SHP77 (cell line): ENCODE measurements around the gene ARHGAP1.
"Not testable (repeated sequence)": the region's sequence is repeated elsewhere in the genome, so short reads cannot be mapped to it uniquely, and the experiment has no call there.

Experiments
- DNase-seq, 2 experiments: peaks; one replicate each; lab custom pipeline; 2025; lab: John Stamatoyannopoulos, UW

ARHGAP1 gene

DNA sequence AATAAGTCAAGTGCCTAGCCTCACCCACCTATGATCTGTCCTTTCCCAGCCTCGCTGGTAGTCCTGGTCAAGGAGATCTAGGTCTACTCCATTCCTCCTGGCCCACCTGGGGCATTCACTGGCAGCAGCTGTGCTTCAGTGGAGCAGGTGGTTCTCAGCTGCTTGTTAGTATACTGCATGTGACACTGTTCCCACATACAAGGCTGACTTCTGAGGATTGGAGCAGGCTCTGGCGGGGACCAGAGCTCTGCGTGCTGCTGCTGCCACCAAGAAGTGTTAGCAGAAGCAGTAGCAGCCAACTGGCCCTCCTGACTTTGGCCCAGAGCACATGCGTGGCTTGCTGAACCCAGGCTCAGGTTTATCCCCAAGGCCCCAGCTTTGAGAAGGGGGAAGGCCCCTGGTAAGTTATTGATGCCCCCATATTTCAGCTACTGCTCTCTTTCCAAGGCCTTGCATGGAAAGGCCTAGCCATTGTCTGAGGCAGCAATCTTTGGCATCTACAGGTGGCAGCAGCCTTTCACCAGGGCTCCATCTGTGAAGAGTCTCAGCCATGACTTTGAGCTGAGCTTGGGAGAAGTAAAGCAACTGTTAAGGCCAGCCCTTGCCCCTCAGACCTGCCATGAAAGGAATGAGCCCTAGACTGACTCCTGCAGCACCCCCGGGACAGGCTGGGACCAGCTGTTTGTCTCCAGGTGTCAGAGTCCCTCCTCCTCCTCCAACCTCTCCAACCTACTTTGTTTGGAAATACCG, 26.5 kb downstream of the ARHGAP1 start:
- DNase-seq, result peak; percentile 26 to 39

DNA sequence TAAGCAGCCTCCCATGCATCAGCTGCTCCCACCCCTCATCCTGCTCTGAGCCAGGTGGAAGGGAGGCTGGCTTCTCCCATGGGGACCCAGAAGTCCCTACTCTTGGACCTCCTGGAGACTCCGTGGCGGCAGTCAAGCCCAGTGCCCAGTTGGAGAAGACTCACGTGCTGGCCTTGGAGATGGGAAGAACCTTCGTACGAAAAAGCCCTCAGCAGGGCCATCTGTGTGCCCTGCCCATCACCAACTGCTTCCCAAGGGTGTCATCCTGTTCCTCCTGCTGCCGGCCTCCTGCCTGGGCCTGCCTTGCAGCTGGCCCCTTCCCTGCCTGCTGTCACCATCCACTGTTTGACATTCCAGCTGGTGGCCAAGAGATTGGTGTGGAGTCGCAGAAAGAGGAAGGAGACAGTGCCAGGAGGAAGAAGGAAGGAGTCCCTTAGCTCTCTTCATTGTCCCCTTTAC, 28.0 kb downstream of the ARHGAP1 start:
- DNase-seq, result no peak

DNA sequence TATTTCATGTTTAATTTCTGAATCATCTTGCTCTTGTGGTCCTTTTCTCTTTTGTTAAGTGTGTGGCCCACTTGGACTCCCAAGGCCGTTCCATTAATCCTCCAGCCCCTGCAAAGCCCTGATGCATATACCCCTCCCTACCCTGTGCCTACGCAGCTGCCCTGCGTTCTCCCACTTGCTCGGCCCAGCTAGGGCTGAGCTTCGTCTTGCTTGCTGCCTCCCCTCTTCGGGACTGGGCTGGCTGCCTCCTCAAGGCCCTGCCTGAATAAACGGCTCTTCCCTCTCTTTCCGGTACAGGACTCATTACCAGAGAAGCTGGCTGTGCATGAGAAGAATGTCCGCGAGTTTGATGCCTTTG, 28.5 kb downstream of the ARHGAP1 start:
- no peak for DNase-seq

DNA sequence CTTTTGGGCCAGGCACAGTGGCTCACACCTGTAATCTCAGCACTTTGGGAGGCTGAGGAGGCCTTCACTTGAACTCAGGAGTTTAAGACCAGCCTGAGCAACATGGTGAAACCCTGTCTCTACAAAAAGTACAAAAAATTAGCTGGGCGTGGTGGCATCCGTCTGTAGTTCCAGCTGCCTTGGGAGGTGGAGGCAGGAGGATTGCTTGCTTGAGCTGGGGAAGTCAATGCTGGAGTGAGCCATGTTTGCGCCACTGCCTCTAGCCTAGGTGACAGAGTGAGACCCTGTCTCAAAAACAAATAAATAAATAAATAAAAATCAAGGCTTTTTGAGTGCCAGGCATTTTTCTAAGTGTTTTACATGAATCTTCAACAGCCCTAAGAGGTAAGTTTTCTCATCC, 29.9 kb downstream of the ARHGAP1 start:
- not testable (repeated sequence) for DNase-seq

DNA sequence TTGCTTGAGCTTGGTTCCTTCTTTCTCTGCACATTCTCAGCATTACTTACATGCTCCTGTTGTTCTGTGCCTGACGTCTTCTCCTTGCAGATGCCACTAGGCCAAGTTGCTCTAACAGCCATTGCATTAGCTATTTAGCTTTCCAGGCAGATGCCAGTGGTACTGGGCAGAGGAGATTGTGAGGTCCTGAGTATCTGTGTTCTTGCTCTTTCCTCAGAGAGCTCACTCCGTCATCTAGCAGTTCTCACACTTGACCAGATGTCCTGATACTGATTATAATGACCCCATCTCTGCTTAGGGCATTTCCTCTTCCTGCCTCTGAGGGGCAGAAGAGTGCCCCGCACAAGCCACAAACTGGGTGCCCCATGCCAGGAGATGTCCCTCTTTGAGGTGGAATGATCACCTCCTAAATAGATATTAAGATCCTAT, 30.7 kb downstream of the ARHGAP1 start:
- peak in 1 of 2 experiments; percentile 11 for DNase-seq

DNA sequence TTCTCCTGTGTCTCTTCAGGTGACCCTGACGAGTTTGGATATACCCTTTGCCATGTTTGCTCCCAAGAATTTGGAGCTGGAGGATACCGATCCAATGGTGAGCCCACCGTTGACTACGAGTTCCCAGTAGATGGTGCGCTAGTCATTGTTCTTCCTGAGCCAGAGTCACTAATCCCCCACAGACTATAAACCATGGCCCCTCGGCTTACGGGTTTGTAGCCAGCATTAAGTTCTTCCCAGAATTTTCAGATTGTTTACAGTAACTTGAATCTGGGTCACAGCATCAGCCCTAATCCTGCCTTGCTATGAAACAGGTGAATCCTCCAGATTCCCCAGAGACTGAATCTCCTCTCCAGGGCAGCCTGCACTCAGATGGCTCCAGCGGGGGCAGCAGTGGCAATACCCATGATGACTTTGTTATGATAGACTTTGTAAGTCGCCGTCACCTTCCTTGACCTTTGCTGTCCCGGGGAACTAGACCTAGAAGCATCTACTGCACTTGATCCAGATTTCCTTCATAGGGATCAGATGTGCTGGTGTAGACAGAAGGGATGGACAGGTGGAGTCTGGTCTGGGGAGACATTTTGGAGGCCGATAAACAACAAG, 31.8 kb downstream of the ARHGAP1 start:
- DNase-seq, result no peak

DNA sequence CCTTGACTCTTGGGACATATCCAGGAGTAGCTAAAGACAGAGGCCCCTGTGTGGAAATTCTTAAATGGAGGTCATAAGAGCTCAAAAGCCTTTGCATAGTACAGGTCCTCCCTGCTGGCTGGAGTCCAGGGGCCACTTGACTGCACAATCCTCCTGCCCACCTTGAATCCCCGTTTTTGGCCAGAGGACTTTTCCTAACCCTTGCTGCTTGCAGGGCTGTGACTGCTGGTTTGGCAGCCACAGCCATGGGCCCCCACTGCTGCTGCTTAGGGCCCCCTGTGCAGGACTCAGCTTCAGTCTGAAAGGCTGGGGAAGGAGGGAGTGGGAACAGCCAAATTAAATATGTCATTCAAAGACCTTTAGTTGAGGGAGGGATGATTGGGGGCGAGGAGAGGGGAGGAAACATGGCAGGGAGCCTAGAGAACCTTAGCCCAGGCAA, 33.4 kb downstream of the ARHGAP1 start:
- DNase-seq, result no peak

DNA sequence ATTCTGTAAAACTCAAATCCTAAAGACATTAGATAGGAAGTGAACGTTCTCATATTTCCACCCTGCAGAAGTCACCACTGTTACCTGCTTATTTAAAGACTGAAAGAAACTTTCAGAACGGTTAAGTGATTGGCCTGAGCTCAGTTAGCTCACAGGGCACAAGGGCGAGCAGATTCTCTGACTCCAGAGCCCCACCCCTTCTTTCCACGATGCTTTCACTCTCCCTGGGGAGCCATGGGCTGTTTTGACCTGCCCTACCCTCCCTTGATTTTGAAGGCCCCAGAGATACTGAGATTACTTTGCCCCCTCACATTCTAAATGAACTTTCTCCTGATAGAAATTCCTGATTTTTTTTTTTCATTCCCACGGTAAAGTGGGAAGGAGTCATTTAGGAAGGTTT, 33.9 kb downstream of the ARHGAP1 start:
- DNase-seq, result no peak

DNA sequence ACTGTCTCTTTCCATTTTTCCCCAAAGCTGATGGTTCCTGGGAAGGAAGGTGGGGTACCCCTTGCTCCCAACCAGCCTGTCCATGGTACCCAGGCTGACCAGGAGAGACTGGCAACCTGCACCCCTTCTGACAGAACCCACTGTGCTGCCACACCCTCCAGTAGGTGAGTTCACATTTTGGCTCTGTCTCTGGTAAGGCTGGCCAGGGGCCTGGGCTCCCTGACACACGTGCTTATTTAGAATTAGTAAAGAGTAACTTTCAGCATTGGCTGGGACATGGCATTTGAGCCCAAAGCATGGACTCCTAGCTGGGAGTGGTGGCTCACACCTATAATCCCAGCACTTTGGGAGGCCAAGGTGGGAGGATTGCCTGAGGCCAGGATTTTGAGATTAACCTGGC, 35.1 kb downstream of the ARHGAP1 start:
- DNase-seq, result no peak

DNA sequence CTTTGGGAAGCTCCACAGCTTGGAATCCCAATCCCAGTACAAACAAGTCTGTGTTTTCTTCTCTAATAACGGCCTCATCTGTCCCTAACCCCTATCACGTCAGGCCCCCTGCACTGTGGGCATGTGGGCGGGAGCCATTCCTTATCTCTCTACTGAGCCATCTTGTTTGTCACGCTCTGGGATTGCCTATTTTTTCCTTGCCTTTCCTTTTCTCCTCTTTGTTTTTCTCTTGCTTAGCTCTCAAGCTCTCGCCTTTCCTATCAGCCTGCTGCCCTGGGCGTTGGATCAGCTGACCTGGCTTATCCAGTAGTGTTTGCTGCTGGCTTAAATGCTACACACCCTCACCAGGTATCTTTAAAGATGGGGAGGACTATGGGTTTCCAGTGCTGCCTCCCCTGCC, 35.8 kb downstream of the ARHGAP1 start:
- DNase-seq, result no peak

DNA sequence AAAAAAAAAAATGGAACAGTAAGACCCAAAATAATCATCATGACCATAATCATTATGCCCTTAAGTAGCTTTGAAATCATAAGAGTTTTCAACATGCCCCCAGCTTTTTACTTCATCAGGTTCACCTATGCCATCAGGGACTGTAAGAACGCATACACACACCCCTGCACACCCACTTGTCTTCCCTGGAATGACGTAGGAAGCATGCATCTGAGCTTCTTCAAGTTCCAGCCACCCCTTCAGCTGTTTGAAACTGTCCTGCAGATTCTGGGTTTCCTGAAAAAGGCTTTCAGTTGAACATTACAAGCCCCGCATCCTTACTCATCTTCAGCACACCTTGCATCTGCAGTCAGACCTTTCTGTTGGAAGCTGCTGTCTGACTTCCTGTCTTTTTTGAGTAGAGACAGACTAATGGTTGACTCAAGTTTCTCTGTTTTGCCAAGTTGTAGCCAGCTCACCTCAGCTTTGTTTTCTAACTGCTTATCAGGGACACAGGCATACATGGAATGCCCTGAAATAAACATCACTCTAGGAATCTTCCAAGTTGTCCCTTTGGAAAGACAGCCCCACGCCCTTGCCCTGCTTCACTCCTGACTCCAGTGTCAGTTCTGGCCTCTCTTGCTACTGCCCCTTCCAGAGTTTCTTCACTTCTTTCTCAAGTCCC, 37.0 kb downstream of the ARHGAP1 start:
- DNase-seq, result no peak

DNA sequence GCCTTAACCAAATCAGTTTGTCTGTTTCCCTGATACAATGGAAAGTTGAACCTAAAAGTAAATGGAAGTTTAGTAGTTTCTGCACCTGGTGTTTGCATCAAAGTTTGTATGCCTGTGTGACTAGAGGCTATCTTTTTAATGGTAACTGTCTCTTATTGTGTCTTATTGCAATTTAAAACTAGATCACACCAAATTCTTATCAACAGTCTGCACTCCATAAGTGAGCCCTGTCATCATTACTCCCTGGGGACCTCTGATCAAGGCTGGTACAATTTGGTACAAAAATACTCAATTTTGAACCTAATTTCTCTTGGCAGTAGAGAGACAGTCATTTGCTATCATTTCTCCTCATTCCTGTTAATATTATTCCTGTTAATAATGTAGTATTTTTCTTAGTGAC, 38.1 kb downstream of the ARHGAP1 start:
- no peak for DNase-seq

DNA sequence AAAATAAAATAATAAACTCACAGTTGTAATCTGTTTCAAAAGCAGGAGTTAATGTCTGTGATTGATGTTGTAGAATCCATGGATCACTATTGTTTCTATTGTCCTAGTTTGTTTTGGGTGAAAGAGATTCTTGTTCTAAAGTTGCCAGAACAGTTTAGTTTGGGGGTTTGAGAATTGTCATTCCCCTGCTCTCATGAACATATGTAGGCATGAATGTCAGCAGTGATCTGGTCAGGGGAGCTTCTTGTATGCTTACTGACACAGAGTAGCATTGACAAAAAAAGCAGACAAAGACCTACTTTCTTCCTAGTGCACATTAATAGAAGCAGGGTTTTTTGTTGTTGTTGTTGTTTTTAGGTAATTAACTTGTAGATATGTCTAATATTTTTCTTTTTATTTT, 38.6 kb downstream of the ARHGAP1 start:
- no peak for DNase-seq

DNA sequence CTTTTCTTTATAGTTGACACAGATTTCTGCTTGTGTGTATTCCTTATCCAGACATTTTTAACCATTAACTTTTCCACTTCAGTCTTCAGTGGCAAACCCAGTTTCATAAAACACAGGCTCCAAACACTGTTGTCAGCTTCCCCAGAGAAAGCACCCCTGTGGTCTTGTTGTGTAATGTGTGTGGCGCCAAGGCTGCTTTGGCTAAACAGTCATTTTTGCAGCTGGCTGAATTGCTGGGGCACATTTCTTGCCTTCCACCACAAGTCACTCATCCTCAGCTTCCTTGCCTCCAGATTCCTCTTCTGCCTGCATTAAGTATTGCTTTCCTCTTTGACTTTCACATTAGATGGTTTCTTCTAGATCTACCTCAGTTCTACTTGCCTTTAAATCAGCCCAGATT, 40.5 kb downstream of the ARHGAP1 start:
- no peak for DNase-seq

DNA sequence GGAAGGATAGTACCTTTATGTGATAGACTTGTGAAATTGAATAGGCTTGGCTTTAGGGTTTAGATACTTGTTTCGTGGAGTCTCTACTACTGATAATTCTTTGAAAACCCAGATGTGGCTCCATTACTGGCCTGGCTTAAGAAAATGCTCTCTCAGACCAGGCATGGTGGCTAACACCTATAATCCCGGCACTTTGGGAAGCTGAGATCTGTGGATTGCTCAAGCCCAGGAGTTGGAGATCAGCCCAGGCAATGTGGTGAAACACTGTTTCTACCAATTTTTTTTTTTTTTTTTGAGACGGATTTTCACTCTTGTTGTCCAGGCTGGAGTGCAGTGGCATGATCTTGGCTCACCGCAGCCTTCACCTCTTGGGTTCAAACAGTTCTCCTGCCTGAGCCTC, 42.2 kb downstream of the ARHGAP1 start:
- DNase-seq, result no peak

DNA sequence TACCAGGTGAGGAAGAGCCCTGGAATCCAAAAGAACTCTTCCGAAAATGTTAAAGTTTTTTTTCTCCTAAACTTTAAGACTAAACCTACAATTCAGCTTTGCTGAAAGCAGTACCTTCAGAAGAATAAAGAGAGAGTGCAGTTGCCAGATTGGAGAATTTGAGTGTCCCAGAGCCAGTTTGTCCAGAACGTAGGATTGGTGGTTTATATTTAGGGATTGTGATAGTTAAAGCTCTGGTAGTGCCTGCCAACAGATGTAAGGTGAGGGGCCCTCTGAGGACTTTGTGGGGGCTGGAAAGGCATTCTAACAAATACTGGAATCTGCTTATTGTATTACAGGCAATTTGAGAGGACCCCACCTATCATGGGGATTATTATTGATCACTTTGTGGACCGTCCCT, 43.2 kb downstream of the ARHGAP1 start:
- no peak for DNase-seq

DNA sequence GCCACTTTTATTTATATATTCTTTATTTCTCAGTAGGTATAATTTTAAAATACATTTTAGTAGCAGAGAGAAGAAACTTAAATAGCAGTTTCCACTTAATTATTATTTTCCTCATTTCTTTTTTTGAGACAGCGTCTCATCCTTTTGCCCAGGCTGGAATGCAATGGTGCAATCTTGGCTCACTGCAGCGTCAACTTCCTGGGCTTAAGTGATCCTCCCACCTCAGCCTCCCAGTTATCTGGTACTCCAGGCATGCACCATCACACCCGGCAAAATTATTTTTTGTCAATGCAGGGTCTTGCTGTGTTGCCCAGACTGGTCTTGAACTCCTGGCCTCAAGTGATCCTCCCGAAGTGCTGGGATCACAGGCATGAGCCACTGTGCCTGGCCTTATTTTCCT, 44.8 kb downstream of the ARHGAP1 start:
- DNase-seq, result no peak

DNA sequence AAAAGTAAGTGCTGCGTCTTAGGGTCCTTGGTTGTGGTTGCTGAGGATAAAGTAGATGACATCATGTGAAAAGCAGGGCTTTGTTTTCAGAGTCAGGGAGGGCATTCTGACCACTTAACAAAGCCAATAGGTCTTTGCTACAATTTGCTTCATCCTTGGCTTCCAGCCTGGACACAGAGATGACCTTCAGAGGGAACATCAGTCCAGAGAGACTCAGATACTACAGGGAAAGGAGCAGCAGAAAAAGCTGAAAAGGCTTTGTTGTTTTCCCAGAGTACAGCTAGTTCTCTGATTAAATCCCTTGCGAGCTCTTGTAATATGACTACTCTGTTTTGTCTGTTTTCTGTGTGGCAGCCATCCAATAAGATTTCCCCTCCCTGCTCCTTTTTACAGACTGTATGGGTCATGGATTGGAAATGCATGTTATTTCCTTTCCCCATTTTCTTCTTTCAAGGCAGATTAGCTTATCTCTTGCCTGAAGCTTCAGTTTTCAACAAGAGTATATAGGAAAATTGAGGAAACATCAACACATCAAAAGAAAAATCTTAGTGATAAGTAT, 51.2 kb downstream of the ARHGAP1 start:
- no peak for DNase-seq

DNA sequence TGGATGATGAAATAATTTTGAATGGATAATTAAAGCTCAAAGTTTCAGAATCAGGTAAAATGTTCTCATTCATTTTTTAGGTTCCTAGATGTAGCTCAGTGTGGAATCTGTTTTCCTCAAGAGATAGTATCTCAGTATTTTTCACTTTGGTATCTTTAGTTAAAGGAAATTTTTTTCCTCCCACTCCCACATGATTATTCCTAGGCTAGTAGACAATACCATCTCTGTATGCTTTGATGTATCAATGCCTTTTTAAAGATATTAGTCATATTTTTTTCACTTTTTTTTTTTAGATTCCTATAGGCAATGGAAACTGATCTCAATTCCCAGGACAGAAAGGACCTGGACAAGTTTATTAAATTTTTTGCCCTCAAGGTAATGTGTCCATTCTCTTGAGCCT, 56.4 kb downstream of the ARHGAP1 start:
- no peak for DNase-seq

DNA sequence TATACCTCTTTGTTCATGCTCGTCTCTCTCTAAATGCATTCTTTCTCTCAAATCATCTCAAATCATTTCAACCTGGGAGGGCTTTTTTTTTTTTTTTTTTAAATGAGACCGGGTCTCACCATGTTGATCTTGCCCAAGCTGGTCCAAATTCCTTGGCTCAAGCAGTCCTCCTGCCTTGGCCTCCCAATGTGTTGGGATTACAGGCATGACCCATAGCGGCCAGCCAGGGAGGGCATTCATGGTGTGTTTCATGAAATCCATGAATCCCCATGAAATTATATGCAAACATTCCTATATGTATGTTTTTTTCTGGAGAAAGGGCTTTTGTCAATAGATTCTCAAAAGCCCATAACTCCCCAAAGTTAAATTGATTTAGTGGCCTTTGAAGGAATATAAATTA, 56.9 kb downstream of the ARHGAP1 start:
- no peak for DNase-seq

DNA sequence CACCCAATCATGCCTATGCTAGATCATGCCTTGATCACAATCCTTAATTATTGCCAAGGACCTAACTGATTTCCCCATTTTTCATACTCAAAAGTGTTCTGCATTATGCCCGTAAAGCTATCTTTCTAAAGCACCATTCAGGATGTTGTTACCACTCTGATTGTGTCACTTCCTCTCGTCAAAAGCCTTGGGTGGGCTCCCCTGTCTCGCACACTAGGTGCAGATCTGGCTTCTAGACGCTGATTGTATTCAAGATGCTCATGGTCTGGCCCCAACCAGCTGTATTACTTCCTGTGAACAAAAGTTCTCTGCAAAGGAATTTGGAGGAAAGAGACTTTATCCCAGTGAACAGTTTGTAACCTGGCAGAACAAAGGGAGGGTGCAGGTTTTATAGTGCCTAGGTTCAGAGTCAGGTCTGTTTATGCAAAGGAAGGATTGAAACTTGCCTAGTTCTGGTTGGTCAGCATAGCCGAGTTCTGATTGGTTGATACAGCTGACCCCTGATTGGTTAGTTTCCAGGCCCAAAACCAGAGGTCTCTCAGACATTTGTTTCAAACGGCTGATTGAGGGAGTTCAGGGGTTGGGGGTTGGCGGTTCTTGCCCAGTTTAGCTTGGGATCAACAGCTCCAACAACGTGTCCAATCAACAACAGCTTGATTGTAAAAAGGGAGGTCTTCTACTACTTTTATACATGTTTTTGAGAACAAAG, 57.6 kb downstream of the ARHGAP1 start:
- no peak for DNase-seq

DNA sequence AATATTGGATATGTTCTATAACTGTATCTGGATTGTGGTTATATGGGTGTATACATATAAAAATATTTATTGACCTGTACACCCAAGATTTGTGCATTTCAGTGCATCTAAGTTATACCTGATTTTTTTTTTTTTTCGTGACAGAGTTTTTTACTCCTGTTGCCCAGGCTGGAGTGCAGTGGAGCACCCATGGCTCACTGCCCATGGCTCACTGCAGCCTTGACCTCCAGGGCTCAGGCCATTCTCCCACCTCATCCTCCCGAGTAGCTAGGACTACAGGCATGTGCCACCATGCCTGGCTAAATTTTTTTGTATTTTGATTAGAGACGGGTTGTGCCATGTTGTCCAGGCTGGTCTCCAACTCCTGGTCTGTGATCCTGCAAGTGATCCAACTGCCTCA, 58.8 kb downstream of the ARHGAP1 start:
- no peak for DNase-seq
